Chondrocyte (in vitro differentiated cells): ENCODE data around the gene LARGE2. TPM values are rescaled to one million over a fixed set of nuclear protein-coding genes. Genes with fewer than 3 reads are reported as not detected.

Experiments used
- DNase-seq: peaks from one replicate; pipeline ENCODE4 v3.0.0; 2021; ENCODE audit warnings: mixed read lengths, low spot score
- H3K27ac Mint-ChIP-seq: one replicate; pipeline ENCODE4 v1.8.0; 2021; ENCODE audit warnings: mild to moderate bottlenecking, moderate library complexity, mixed read lengths; ENCODE audit not compliant: unreplicated experiment
- H3K27me3 Mint-ChIP-seq: 2 replicates; pipeline ENCODE4 v1.8.0; 2021; ENCODE audit warnings: low read depth, mixed read lengths
- H3K36me3 Mint-ChIP-seq: 2 replicates; pipeline ENCODE4 v1.8.0; 2021; ENCODE audit warnings: low read depth, mixed read lengths
- H3K4me1 Mint-ChIP-seq: 2 replicates; pipeline ENCODE4 v1.8.0; 2021; ENCODE audit warnings: low read depth, mild to moderate bottlenecking, mixed read lengths
- H3K4me3 Mint-ChIP-seq: one replicate; pipeline ENCODE4 v1.8.0; 2021; ENCODE audit warnings: mild to moderate bottlenecking, moderate library complexity, mixed read lengths; ENCODE audit not compliant: unreplicated experiment
- H3K9me3 Mint-ChIP-seq: 2 replicates; pipeline ENCODE4 v1.8.0; 2021; ENCODE audit warnings: low read depth, mixed read lengths
- CTCF ChIP-seq: fragments of 200-600 bp; sonication (generic); IDR thresholded peaks from 2 replicates; pipeline ENCODE4 v1.5.0; 2021; ENCODE audit warnings: antibody characterized with exemption, mild to moderate bottlenecking, moderate library complexity
- total RNA-seq: library from RNA; stranded (reverse); gene quantifications from 3 replicates; pipeline ENCODE4 v1.2.1, GENCODE V29; 2021

LARGE2 gene
- total RNA-seq, 1 donor from 2014 or later, result not detected

- Mint-ChIP-seq H3K27me3 (no peaks in the 10 kb centered on the region), H3K36me3 (peaks cover 2% of the 10 kb centered on the region), H3K27ac (no peak overlapping the region), H3K4me3 (no peak overlapping the region), H3K9me3 (no peaks in the 10 kb centered on the region), H3K4me1 (no peaks in the 10 kb centered on the region)
- no peak for DNase-seq
- no peak for TF ChIP-seq CTCF
Observed at GRCh38 chr11:45906096-45906682, 16.3 kb upstream of the LARGE2 start.

- Mint-ChIP-seq H3K27me3 (no peaks in the 10 kb centered on the region), H3K4me1 (no peaks in the 10 kb centered on the region), H3K9me3 (no peaks in the 10 kb centered on the region), H3K27ac (no peak within 1 kb of the TSS), H3K36me3 (peaks cover 6% of the 10 kb centered on the region), H3K4me3 (no peak within 1 kb of the TSS)
- DNase-seq, result no peak
- no peak for TF ChIP-seq CTCF
Observed at GRCh38 chr11:45906965-45907611, 15.4 kb upstream of the LARGE2 start, which contains the start of gene FREY1. TSS of gene FREY1 (minus strand) at chr11:45907271. CDS start at chr11:45907245, 26 bp downstream.

- H3K4me1 Mint-ChIP-seq, result no peaks in the 10 kb centered on the region
- no peak overlapping the region for H3K27ac Mint-ChIP-seq
- H3K9me3 Mint-ChIP-seq, result no peaks in the 10 kb centered on the region
- DNase-seq, result no peak
- no peaks in the 10 kb centered on the region for H3K27me3 Mint-ChIP-seq
- H3K4me3 Mint-ChIP-seq, result no peak overlapping the region
- peaks cover 6% of the 10 kb centered on the region for H3K36me3 Mint-ChIP-seq
- TF ChIP-seq CTCF, result no peak
Observed at GRCh38 chr11:45907911-45908370, 14.5 kb upstream of the LARGE2 start.

GRCh38 chr11:45909594-45910475 lies 12.6 kb upstream of the LARGE2 start:
- no peak for DNase-seq
- no peak overlapping the region for H3K4me3 Mint-ChIP-seq
- peaks cover 8% of the 10 kb centered on the region for H3K36me3 Mint-ChIP-seq
- H3K27me3 Mint-ChIP-seq, result no peaks in the 10 kb centered on the region
- TF ChIP-seq CTCF, result no peak
- H3K27ac Mint-ChIP-seq, result no peak overlapping the region
- no peaks in the 10 kb centered on the region for H3K4me1 Mint-ChIP-seq
- no peaks in the 10 kb centered on the region for H3K9me3 Mint-ChIP-seq

GRCh38 chr11:45910623-45911022 lies 11.8 kb upstream of the LARGE2 start:
- Mint-ChIP-seq H3K4me3 (no peak overlapping the region), H3K4me1 (no peaks in the 10 kb centered on the region), H3K27me3 (no peaks in the 10 kb centered on the region), H3K9me3 (no peaks in the 10 kb centered on the region), H3K36me3 (peaks cover 8% of the 10 kb centered on the region), H3K27ac (no peak overlapping the region)
- no peak for TF ChIP-seq CTCF
- no peak for DNase-seq
